Nephron (organoid): Measurements from ENCODE around the gene KCTD2.
A peak's percentile ranks its signal among the peaks of the same experiment; 100 is the strongest.
"Not testable (repeated sequence)": the region's sequence is repeated elsewhere in the genome, so short reads cannot be mapped to it uniquely, and the experiment has no call there.

Source experiments
- H3K27ac Mint-ChIP-seq, 3 experiments: 2 replicates each; pipeline ENCODE4 v1.8.0; 2020; ENCODE audit warnings: mixed read lengths in 3 of 3, mild to moderate bottlenecking in 2 of 3, moderate library complexity in 1 of 3
- H3K27me3 Mint-ChIP-seq: 2 replicates; pipeline ENCODE4 v1.8.0; 2021; ENCODE audit warnings: low read depth, mild to moderate bottlenecking, moderate library complexity, mixed read lengths
- H3K36me3 Mint-ChIP-seq: 2 replicates; pipeline ENCODE4 v1.8.0; 2020; ENCODE audit warnings: low read depth, mixed read lengths
- H3K4me1 Mint-ChIP-seq: 2 replicates; pipeline ENCODE4 v1.8.0; 2020; ENCODE audit warnings: mixed read lengths
- H3K4me3 Mint-ChIP-seq, 3 experiments: 2 replicates each; pipeline ENCODE4 v1.8.0; 2020; ENCODE audit warnings: mild to moderate bottlenecking in 3 of 3, mixed read lengths in 3 of 3, moderate library complexity in 2 of 3
- H3K9me3 Mint-ChIP-seq: 2 replicates; pipeline ENCODE4 v1.8.0; 2020; ENCODE audit warnings: mixed read lengths
- CTCF ChIP-seq, 3 experiments: fragments of 200-600 bp; sonication (generic); IDR thresholded peaks; one replicate each; pipeline ENCODE4 v1.5.0; 2021; ENCODE audit warnings: antibody characterized with exemption in 3 of 3; ENCODE audit not compliant: unreplicated experiment in 3 of 3

KCTD2 gene

GRCh38 chr17:75013092-75013559 is 33.9 kb upstream of the KCTD2 start:
- Mint-ChIP-seq H3K4me1 (peaks cover 23% of the 10 kb centered on the region), H3K36me3 (peaks cover 18% of the 10 kb centered on the region), H3K27ac (peak overlapping the region; percentile 97 to 99 (median 97)), H3K9me3 (no peaks in the 10 kb centered on the region), H3K27me3 (no peaks in the 10 kb centered on the region), H3K4me3 (peak overlapping the region; percentile 91 to 96 (median 94))
- TF ChIP-seq CTCF (IDR thresholded peaks at IDR 0.05; ENCODE audit: unreplicated experiment in 3 of 3): no peak

- H3K36me3 Mint-ChIP-seq: peaks cover 51% of the 10 kb centered on the region
- H3K4me3 Mint-ChIP-seq: no peak overlapping the region
- H3K27ac Mint-ChIP-seq: no peak overlapping the region
- no peak for TF ChIP-seq CTCF (IDR thresholded peaks at IDR 0.05; ENCODE audit: unreplicated experiment in 3 of 3)
- H3K9me3 Mint-ChIP-seq: no peaks in the 10 kb centered on the region
- no peaks in the 10 kb centered on the region for H3K27me3 Mint-ChIP-seq
- no peaks in the 10 kb centered on the region for H3K4me1 Mint-ChIP-seq
Observed at GRCh38 chr17:75019146-75019545, 27.9 kb upstream of the KCTD2 start.

GRCh38 chr17:75019710-75020109 is 27.3 kb upstream of the KCTD2 start:
- no peak overlapping the region for H3K27ac Mint-ChIP-seq
- no peak for TF ChIP-seq CTCF (IDR thresholded peaks at IDR 0.05; ENCODE audit: unreplicated experiment in 3 of 3)
- no peak overlapping the region for H3K4me3 Mint-ChIP-seq
- H3K4me1 Mint-ChIP-seq: no peaks in the 10 kb centered on the region
- no peaks in the 10 kb centered on the region for H3K27me3 Mint-ChIP-seq
- no peaks in the 10 kb centered on the region for H3K9me3 Mint-ChIP-seq
- peaks cover 54% of the 10 kb centered on the region for H3K36me3 Mint-ChIP-seq

GRCh38 chr17:75020331-75021110 is 26.5 kb upstream of the KCTD2 start:
- peaks cover 53% of the 10 kb centered on the region for H3K36me3 Mint-ChIP-seq
- no peaks in the 10 kb centered on the region for H3K4me1 Mint-ChIP-seq
- peaks cover 3% of the 10 kb centered on the region for H3K9me3 Mint-ChIP-seq
- H3K27ac Mint-ChIP-seq: no peak overlapping the region
- no peak overlapping the region for H3K4me3 Mint-ChIP-seq
- TF ChIP-seq CTCF (IDR thresholded peaks at IDR 0.05; ENCODE audit: unreplicated experiment in 3 of 3): no peak
- no peaks in the 10 kb centered on the region for H3K27me3 Mint-ChIP-seq

- Mint-ChIP-seq H3K36me3 (peaks cover 34% of the 10 kb centered on the region), H3K27me3 (no peaks in the 10 kb centered on the region), H3K9me3 (peaks cover 16% of the 10 kb centered on the region), H3K4me1 (no peaks in the 10 kb centered on the region), H3K27ac (no peak overlapping the region), H3K4me3 (no peak overlapping the region)
- TF ChIP-seq CTCF (IDR thresholded peaks at IDR 0.05; ENCODE audit: unreplicated experiment in 3 of 3): no peak
Observed at GRCh38 chr17:75024686-75025397, 22.2 kb upstream of the KCTD2 start.

- not testable (repeated sequence) for H3K4me3 Mint-ChIP-seq, H3K4me1 Mint-ChIP-seq, H3K27ac Mint-ChIP-seq, H3K27me3 Mint-ChIP-seq
- Mint-ChIP-seq H3K9me3 (peaks cover 20% of the 10 kb centered on the region), H3K36me3 (peaks cover 35% of the 10 kb centered on the region)
Observed at GRCh38 chr17:75025398-75025734, 21.7 kb upstream of the KCTD2 start.

GRCh38 chr17:75026650-75027049 is 20.4 kb upstream of the KCTD2 start:
- Mint-ChIP-seq H3K9me3 (peaks cover 22% of the 10 kb centered on the region), H3K36me3 (peaks cover 24% of the 10 kb centered on the region)
- H3K27me3 Mint-ChIP-seq, H3K4me1 Mint-ChIP-seq, H3K4me3 Mint-ChIP-seq, H3K27ac Mint-ChIP-seq: not testable (repeated sequence)
